Stimulated activated CD8-positive, alpha-beta memory T cell treated with anti-CD3 and anti-CD28 coated beads, Interleukin-4, amount 100 ng/mL, for 4 hours (primary cell): ENCODE measurements around the gene TOMM40L.

ENCODE experiments used
- DNase-seq, 2 donors: peaks; one replicate each; pipeline ENCODE4 v3.0.0-alpha.2; 2020; ENCODE audit warnings: low read depth in 2 of 2, low spot score in 1 of 2

The TOMM40L gene

DNA sequence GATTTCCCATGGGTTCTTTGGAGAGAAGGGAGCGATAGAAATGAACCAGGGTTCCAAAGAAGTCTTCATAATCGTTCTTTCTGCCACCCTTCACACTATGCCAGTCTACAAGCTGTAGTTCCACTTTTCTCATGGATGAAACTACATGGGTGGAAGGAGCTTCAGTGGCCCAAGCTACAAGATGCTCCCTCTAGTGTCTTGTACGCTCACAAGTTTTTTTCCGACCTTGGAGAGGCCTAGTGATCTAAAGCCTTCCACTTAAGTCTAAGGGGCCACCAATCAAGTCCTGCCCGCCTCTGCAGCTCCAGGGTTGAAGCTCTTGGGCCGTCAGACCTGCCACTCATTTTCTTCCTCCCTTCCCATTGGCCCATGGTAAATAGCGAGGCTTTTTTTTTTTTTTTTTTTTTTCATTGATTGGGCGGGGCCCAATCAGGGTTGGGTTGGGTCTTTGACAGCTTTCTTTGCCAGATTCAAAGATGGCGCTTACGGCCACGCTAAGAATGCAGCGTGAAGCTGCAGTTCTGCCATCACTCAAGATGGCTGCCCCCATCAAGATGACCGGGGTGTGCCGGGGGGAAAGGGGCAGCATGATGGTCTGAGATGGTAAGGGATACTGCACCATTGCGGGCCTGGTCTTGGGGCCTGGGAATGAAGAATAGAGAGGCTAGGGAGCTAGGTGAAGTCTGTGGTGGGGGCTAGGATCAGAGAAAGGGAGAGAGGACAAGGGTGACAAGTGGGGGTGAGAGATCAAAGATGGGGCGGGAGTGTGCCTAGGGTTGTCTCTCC is at the start of gene TOMM40L:
Gene TOMM40L (plus strand): TSS at position 527 of the 786 bp plus-strand sequence. CDS start 430 bp downstream, outside the sequence.
- DNase-seq, result peak; percentile 71 to 86

DNA sequence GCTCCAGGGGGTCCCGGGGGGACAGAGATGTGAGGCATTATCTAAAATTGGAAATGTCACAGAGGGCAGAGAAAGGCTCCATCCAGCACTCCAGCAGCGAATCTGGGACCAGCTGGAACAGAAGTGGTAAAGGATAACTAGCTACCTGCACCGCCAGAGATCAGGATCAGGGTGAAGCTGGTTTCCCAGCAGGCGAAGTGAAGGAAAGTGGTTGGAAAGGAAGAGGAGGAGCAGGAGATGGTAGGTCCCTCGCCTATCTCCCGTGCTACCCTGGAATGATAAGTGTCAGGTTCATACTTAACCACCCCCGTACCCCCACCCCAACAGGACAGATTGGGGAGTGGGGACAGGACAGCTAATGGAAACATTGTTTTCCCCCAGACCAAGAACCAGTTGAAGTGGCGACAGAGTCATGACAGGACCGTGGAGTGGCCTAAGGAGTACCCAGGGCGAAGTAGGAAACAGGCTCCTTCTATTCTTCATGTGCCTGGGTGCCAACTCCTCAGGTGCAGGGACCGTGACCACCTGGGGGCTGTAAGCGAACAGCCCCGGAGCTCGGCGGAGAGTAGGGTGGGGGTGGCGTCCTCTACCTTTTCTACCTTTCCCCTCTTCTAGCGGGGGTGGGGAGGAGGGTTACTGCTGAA is 49.3 kb upstream of the TOMM40L start:
- DNase-seq, result no peak

DNA sequence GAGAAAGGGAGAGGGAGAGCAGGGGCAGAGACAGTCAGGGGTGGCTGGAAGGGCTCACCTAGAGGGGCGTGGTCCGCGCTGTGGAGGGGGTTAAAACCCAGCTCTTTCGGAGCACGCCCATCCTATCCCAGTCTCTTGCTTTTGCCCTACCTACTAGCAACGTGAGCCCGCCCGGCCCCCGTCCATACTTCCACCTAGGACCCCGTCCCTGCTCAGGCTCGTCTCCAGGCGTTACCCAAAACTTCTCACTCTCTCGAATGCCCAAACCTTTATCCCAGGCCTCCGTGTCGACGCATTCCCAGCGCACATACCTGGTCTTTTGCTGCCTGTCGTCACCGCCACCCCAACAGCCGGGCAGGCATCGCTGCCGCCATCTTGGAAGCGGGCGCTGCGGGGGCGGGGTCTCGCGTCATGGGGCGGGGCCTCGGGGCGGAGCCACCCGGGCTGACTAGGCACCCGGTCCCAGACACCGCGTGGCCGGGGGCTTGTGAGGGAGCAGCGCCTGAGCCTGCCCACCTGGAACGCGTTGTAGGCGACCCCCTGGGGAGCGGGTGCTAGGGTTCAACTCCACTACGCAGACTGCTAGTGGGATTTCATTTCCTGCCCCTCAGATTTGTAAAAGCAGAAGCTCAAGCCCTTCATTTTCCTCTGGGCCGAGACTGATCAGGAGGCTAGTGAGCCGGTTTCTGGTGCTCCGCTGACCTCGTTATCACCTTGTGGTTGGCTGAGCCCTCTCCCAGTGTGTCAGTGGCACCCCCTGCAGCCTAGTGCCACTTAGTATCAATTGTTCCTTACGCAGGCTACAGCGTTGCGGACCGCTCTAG is 48.5 kb upstream of the TOMM40L start, which contains the start of gene B4GALT3:
Gene B4GALT3 (minus strand): TSS at position 396 of the 824 bp plus-strand sequence. CDS start 1,447 bp downstream, outside the sequence.
- DNase-seq, result peak; percentile 89 to 97

DNA sequence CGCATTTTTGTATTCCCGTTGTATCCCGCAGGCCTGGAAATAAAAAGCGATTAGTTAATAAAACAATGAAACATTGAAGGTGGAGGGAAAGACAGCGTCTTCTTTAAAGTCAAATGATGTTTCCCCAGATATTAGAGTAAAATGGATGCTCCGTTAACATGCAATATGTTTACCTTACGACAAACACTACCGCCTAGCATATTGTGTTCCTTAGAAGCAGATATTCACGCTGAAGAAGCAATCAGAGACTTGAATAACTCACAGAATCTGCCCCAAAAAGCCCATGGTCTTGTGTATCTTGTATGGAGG is 48.0 kb upstream of the TOMM40L start:
- no peak for DNase-seq

DNA sequence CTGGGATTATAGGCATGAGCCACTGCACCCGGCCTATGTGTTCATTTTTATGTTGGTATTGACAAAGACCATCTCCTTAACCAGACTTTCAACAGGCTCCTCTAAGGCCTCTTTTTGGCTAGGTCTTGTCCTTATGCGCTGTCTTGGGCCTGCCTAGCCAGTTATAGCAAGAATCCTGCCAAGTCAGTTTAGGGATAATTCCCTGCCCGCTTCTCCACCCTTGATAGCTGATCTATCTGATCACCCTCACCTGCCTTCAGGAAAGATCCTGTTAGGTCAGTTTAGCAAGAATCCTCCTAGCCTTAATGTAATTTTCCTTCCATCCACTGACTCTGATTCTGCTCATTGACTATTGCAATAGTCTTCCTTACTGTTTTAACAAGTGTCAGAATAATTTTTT is 46.2 kb upstream of the TOMM40L start:
- DNase-seq, result no peak

DNA sequence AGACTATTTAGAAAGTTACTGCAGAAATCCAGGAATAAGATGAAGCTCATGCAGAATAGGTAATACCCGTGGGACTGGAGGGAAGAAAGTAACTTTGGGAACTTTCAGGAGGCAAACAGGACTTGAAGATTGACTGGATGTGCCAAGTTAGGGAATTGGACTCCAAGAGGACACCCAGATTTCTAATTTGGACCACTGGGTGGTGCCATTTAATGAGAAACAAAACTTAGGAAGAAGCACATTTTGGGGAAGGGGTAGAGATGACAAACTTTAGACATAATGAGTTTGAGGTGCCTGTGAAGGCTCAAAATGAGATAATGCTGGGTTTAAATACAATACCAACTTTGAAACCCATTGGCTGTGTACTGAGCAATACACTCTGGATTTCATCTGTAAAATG is 45.2 kb upstream of the TOMM40L start:
- no peak for DNase-seq

DNA sequence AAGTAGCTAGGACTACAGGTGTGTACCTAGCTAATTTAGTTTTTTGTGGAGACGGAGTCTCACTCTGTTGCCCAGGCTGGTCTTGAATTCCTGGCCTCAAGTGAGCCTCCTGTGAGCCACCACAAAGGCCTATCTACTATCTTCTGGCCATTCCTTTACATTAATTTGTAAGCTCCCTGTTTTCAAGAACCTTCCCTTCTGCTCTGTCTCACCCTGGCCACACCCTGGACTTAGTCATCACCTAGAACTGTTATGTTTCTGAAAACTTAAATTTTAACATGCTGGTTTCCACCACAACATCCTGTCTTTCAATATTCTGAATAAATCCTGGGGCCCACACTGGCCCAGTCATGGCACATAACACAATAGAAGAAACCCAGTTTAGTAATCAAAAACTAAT is 43.6 kb upstream of the TOMM40L start:
- peak in 1 of 2 donors; percentile 22 for DNase-seq

DNA sequence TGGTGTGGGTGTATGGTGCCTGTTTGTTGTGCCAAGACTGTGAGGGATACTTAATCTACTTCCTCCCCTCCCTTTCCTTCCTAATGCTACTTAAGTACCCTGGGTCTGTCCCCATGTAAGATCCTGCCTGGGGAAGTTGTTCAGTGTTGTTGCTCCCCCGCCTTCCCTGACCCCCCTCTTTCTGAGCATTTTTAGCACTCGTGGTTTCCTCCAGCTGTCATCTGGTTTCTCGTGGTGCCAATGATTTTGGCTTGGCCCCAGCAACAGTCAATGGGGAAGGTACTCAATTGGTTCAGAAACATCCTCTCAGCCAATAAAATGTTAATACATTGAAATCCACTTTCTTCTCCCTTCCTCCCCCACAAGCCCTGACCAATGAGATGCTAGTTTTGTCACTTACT is 40.6 kb upstream of the TOMM40L start:
- DNase-seq, result peak; percentile 39 to 45

DNA sequence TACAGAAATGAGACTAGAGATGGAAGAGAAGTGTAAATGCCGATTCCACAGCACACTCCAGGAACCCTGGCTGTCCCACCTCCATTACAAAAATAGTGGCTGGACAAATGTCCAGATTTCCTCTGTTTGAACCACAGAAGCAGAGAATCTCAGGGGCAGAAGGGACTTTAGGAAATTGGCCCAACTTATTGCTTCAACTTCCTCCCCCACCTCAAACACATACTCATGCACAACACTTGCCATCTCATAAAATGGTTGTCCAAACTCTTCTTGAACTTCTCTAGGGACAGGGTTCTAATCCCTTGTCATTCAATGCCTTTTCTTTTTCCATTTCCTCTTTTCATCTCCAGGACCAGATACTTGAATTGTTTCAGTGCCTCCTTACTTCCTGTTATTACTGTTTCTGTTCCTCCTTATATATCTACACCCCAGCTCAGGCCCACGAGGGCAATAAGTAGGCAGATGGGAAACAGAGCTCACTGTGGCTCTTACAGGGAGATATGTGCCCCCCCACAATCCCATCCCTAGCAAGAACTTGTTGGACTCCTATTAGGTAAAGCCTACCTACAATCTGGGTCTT is 40.0 kb upstream of the TOMM40L start:
- no peak for DNase-seq

DNA sequence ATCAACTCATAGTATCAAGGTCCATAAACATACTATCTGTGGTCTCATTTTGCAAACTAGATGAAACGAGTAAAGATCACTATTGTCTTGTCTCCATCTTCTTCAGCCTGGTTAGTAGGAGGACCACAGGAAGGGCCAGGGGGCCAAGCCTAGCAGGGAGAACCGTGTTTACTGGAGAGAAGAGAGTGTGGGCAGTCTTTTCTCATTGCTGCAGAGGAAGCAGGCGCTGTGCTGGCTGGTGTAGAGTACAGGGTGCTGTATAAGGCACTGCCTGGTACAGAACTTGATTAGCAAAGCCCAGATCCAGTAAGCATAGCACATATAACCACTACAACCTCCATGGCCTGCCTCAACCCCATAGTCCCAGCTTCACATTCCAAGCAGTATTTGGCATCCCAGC is 38.5 kb upstream of the TOMM40L start:
- no peak for DNase-seq

DNA sequence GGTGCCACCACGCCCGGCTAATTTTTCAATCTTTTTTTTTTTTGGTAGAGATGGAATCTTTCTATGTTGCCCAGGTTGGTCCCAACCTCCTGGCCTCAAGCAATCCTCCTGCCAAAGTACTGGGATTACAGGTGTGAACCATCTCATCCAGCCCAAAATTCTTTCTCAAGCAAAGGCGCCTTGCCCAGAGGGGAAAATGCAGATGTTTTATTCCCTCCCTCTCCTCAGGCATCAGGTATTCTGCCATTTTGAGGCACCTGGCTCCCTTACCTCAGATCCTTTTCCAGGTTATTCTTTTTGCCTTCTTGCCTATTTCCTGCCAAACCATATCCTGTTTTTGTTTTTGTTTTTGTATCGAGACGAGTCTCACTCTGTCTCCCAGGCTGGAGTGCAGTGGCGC is 37.5 kb upstream of the TOMM40L start:
- no peak for DNase-seq

DNA sequence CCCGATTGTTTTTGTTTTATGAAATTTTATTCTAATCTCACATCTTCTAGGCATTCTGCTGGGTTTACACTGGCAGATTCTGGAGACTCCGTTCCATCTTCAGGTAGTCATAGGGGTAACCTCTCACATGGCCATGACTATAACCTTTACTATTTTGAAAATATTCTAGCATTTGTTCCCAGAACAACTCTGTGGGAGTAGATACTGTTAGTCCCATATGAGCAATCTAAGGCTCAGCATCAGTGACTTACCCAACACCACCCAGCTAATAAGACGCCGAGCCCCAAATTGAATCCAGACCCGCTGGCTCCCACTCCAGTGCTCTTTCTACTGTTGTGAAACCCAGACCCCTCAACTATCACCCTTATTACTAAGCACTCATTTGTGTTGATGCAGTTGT is 36.8 kb upstream of the TOMM40L start:
- DNase-seq, result no peak

DNA sequence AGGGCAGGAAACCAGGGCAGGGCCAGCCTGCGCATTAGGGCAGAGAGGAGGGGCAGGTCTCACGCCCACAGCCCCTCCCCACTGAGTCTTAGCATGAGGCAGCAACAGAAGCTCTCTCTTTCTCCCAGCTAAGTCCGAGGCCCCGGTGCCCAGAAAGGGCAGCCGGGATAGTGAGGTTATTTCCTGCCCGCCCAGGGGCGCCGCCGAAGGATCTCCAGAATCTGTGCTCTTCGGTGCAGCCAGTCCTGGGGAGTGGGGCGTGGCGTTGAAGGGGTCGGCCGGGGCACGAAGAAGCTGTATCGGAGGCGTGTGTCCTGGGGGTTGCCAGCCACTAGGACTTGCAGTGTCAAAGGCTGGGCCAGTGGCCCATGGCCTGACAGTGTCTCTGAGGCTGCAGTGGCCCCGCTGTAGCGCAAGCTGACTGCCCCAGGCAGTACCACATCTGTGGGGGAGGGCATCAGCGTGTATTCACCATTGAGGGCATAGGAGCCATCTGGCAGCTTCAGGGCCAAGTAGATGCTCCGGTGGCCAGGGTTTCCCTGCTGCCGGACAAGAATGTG is 34.8 kb upstream of the TOMM40L start:
- no peak for DNase-seq

DNA sequence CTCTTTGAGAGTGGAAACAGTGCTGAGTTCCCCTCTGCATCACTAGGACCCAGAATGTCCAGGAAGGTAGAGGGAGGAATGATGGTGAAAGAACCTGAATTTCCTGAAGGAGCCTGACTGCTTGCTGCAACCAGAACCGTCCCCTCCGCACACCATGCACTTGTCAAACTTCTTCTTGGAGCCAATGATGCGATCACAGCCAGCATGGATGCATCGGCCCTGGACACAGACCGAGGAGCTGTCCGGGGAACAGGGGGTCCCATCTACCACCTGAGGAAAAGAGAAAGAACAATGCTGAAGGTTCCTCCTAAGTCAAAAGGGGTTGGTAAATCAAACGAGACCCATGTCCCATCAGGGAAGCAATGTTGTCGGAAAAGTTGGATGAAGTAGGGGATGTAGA is 33.9 kb upstream of the TOMM40L start:
- no peak for DNase-seq

DNA sequence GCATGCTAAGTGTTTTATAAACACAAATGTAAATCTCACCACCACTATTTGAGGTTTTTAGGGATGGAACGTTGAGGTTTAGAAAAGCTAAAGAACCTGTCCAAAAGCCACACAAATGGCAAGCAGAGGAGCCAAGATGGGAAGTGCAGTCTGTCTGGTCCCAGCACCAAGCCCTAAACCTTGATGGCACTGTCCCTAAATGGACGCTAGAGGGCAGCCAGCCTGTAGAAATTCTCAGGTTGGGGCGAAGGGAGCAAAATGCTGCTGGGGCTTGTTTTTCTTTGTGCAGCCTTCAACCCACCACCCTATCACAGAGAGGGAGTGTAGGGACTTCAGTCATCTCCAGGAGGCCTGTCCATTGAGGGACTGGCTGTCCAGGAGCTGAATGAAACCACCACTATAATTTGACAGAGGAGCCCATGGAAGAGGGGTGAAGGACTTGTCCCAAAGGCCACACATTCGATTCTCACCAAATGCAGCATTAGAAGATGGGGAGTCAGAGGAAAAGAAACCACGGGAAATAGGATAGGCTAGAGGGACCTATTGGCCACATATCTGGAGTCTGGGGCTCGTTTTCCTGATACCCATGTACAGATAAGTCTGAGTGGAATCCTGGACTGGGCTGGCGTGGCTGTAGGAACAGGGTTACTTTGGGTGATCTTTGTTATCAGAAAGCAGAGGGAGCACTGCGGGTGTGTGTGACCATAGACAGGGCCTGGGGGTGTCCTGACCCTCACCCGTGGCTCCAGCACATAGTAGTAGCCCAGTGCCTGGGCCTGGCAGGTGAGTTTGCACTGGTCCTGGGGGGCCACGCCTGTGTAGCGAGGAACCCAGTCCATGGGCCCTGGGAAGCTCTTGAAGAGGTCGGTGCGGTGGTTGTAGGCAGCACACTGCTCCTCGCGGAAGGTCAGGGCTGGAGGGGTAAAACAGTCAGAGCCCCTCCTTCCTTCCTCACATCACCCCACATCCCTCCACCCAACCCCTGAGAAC is 33.1 kb upstream of the TOMM40L start:
- no peak for DNase-seq

DNA sequence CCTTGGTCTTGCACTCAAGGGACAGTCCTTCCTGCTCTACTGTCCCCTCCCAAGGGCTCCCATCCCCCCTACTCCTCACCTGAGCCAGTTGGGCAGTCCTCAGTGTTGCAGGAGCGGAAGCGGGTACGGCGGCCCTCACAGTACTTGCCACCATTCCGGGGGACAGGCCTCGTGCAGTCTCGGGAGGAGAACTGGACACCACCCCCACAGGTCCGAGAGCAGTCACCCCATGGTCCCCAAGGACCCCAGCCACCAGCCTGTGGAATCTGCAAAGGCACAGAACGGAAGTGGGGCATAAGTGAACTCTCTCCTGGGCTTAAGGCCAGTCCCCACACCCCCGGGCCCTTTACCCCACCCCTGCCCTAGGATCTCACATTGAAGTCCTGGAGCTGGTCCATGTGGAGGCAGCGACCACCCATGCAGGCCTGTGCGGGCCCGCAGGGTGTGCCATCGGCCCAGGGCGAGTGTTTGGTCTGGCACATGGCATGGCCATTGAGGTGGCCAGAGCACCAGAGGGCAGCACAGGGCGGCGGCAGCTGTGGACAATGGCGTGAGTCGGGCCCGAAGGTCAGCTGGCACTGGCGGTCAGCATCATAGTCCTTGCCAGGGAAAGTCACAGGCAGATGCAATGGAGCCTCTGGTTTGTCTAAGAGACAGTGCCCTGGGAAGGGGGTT is 32.2 kb upstream of the TOMM40L start:
- DNase-seq, result no peak

DNA sequence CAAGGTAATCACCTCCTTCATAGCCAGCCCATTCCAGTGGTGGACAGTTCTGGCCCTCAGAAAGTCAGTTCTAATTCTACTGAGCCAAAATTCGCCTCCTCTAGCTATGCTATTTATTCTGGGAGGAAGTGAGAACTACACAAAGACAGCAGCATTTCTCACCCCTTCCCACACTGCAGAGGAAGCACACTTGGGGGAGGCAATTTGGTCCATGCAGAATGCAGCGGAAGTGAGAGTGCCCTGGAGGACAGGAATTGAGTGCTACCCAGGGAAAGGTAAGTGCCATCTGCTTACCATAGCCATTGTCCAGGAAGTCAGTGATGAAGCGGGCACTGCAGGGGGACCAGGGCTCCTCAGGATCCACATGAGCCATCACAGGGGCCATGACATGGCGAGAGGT is 30.7 kb upstream of the TOMM40L start:
- DNase-seq, result no peak

DNA sequence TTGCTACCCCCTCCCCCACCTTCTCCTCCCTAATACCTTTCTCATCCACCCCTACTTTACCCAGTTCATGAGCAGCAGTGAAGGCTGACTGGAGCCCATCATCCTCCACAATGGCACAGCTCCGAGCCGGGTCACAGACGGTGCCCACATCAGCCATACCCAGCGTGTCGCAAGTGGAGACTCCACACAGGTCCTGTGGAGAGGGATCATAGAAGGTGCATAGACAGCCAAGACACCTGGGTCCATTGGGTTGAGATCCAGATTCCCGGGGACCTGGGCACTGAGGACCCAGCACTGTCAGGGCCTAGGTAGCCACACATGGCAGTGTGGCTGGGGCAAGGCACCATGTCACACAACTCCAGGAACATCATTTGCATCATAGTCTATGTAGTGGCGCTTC is 29.7 kb upstream of the TOMM40L start:
- DNase-seq, result no peak
